Caco-2 (cell line): ENCODE results near the gene UNC5A. TPM values are rescaled to one million over a fixed set of nuclear protein-coding genes. Genes with fewer than 3 reads are reported as not detected.
A peak's percentile ranks its signal among the peaks of the same experiment; 100 is the strongest.

ENCODE experiments used
- BruUV-seq: library from RNA; stranded (reverse); fragments of 400-500 nt; replicated peaks from 2 replicates; lab custom pipeline; 2021; lab: Mats Ljungman, UMichigan
- CTCF ChIA-PET: fragments of 300-600 bp; sonication (Branson Sonifier 250); formaldehyde crosslinking; loops from one replicate; lab custom pipeline; 2022; ENCODE audit warnings: antibody characterized with exemption; lab: Charles Lee
- POLR2A ChIA-PET: fragments of 300-600 bp; sonication (Branson Sonifier 250); formaldehyde crosslinking; loops from one replicate; lab custom pipeline; 2022; ENCODE audit warnings: antibody characterized with exemption; lab: Charles Lee
- DNase-seq, 2 experiments: peaks; one replicate each; pipeline versions ENCODE4 v3.0.0 to v3.0.0-alpha.2; 2020 to 2022
- H3K27me3 ChIP-seq: replicated peaks from 2 replicates; pipeline ENCODE4 v1.6.0; 2011; ENCODE audit warnings: low read length; ENCODE audit not compliant: control insufficient read depth, insufficient read depth
- H3K36me3 ChIP-seq: 2 replicates; pipeline ENCODE4 v1.5.1; 2011; ENCODE audit warnings: low read length; ENCODE audit not compliant: control insufficient read depth, insufficient read depth
- H3K4me1 ChIP-seq: fragments of 250-450 bp; sonication (Bioruptor Pico); 2 replicates; pipeline ENCODE4 v1.5.1; 2020; ENCODE audit warnings: mild to moderate bottlenecking
- H3K4me3 ChIP-seq: 2 replicates; pipeline ENCODE4 v1.5.1; 2011; ENCODE audit warnings: low read depth, mild to moderate bottlenecking, control low read depth, low read length
- H3K9me3 ChIP-seq: fragments of 250-450 bp; sonication (Bioruptor Pico); 2 replicates; pipeline ENCODE4 v1.5.1; 2020; ENCODE audit warnings: mild to moderate bottlenecking, moderate library complexity
- H3K27ac Mint-ChIP-seq: one replicate; pipeline ENCODE4 v1.8.0; 2022; ENCODE audit warnings: mixed read lengths; ENCODE audit not compliant: unreplicated experiment
- H3K27me3 Mint-ChIP-seq: one replicate; pipeline ENCODE4 v1.8.0; 2022; ENCODE audit warnings: mixed read lengths; ENCODE audit not compliant: insufficient read depth, unreplicated experiment
- H3K36me3 Mint-ChIP-seq: one replicate; pipeline ENCODE4 v1.8.0; 2022; ENCODE audit warnings: mild to moderate bottlenecking, mixed read lengths; ENCODE audit not compliant: insufficient read depth, unreplicated experiment
- H3K4me1 Mint-ChIP-seq: one replicate; pipeline ENCODE4 v1.8.0; 2022; ENCODE audit warnings: low read depth, mixed read lengths; ENCODE audit not compliant: unreplicated experiment
- H3K4me3 Mint-ChIP-seq: one replicate; pipeline ENCODE4 v1.8.0; 2022; ENCODE audit warnings: mild to moderate bottlenecking, moderate library complexity, mixed read lengths; ENCODE audit not compliant: unreplicated experiment
- H3K9me3 Mint-ChIP-seq: one replicate; pipeline ENCODE4 v1.8.0; 2022; ENCODE audit warnings: mixed read lengths; ENCODE audit not compliant: unreplicated experiment
- CTCF ChIP-seq, 2 experiments: fragments of 200-600 bp in 1 of 2; IDR thresholded peaks; 1 replicate in 1 of 2; 2 replicates in 1 of 2; pipeline versions ENCODE4 v1.5.1 to v1.8.0; 2011 to 2022; ENCODE audit warnings: antibody characterized with exemption in 1 of 2, control low read depth in 1 of 2, inconsistent platforms in 1 of 2, low read depth in 1 of 2, low read length in 1 of 2, mild to moderate bottlenecking in 1 of 2, moderate library complexity in 1 of 2; ENCODE audit not compliant: insufficient read depth in 1 of 2, severe bottlenecking in 1 of 2, unreplicated experiment in 1 of 2
- intact Hi-C: fragments of 100-400 bp; cut with micrococcal nuclease; formaldehyde crosslinking; loops from one replicate; pipeline ENCODE4 v1.10.0; 2022; ENCODE audit not compliant: unreplicated experiment
- total RNA-seq: library from RNA; stranded (reverse); gene quantifications from 2 replicates; pipeline ENCODE4 v1.2.3, GENCODE V29; 2022

Gene UNC5A
- total RNA-seq, 1 experiment from 2014 or later: not detected

GRCh38 chr5:176822041-176822792, 11.9 kb downstream of the UNC5A start:
- Mint-ChIP-seq H3K27me3 (peaks cover 10% of the 10 kb centered on the region), H3K4me3 (no peak overlapping the region), H3K27ac (no peak overlapping the region), H3K36me3 (no peaks in the 10 kb centered on the region), H3K9me3 (no peaks in the 10 kb centered on the region), H3K4me1 (peaks cover 14% of the 10 kb centered on the region)
- H3K4me3 ChIP-seq: no peak overlapping the region
- no peaks in the 10 kb centered on the region for H3K9me3 ChIP-seq
- no peak for TF ChIP-seq CTCF (IDR thresholded peaks at IDR 0.05; ENCODE audit: insufficient read depth in 1 of 2, low read depth in 1 of 2, low read length in 1 of 2, severe bottlenecking in 1 of 2, unreplicated experiment in 1 of 2)
- peaks cover 16% of the 10 kb centered on the region; the same call in 1 of the 2 replicates for H3K4me1 ChIP-seq
- intact Hi-C loops: no loop called here
- H3K27me3 ChIP-seq: no peaks in the 10 kb centered on the region; the same call in 1 of the 2 replicates
- DNase-seq: peak in 1 of 2 experiments; percentile 59
- CTCF ChIA-PET: interaction anchor here (1.3 kb wide), 1 partner anchor 162 kb away, joined by 4 read pairs; no protein-coding TSS in a partner anchor
- POLR2A ChIA-PET: no interaction called here
- no TSS peak for BruUV-seq
- no peaks in the 10 kb centered on the region for H3K36me3 ChIP-seq

- peak in 1 of 2 experiments; percentile 64 for DNase-seq
- ChIA-PET POLR2A (no interaction called here), CTCF (no interaction called here)
- Histone ChIP-seq H3K9me3 (no peaks in the 10 kb centered on the region), H3K4me1 (peaks cover 16% of the 10 kb centered on the region; the same call in 1 of the 2 replicates), H3K36me3 (no peaks in the 10 kb centered on the region), H3K27me3 (no peaks in the 10 kb centered on the region; the same call in 1 of the 2 replicates), H3K4me3 (no peak overlapping the region)
- no peak overlapping the region for H3K27ac Mint-ChIP-seq
- H3K9me3 Mint-ChIP-seq: no peaks in the 10 kb centered on the region
- H3K4me3 Mint-ChIP-seq: peak overlapping the region; percentile 60
- peaks cover 14% of the 10 kb centered on the region for H3K4me1 Mint-ChIP-seq
- no peak for TF ChIP-seq CTCF (IDR thresholded peaks at IDR 0.05; ENCODE audit: insufficient read depth in 1 of 2, low read depth in 1 of 2, low read length in 1 of 2, severe bottlenecking in 1 of 2, unreplicated experiment in 1 of 2)
- peaks cover 10% of the 10 kb centered on the region for H3K27me3 Mint-ChIP-seq
- no TSS peak for BruUV-seq
- no peaks in the 10 kb centered on the region for H3K36me3 Mint-ChIP-seq
- intact Hi-C loops: no loop called here
Observed at GRCh38 chr5:176822793-176823481, 12.6 kb downstream of the UNC5A start.

- H3K36me3 ChIP-seq: no peaks in the 10 kb centered on the region
- peak overlapping the region; percentile 13; the same call in 1 of the 2 replicates for H3K4me3 ChIP-seq
- ChIA-PET CTCF (no interaction called here), POLR2A (no interaction called here)
- intact Hi-C loops: no loop called here
- no peaks in the 10 kb centered on the region for H3K27me3 ChIP-seq
- H3K27ac Mint-ChIP-seq: no peak overlapping the region
- H3K4me1 ChIP-seq: peaks cover 16% of the 10 kb centered on the region; the same call in 1 of the 2 replicates
- no peaks in the 10 kb centered on the region for H3K9me3 Mint-ChIP-seq
- peak overlapping the region; percentile 60 for H3K4me3 Mint-ChIP-seq
- H3K27me3 Mint-ChIP-seq: peaks cover 6% of the 10 kb centered on the region
- BruUV-seq: no TSS peak
- peaks cover 8% of the 10 kb centered on the region for H3K4me1 Mint-ChIP-seq
- H3K9me3 ChIP-seq: no peaks in the 10 kb centered on the region
- TF ChIP-seq CTCF (IDR thresholded peaks at IDR 0.05; ENCODE audit: insufficient read depth in 1 of 2, low read depth in 1 of 2, low read length in 1 of 2, severe bottlenecking in 1 of 2, unreplicated experiment in 1 of 2): no peak
- no peak for DNase-seq
- H3K36me3 Mint-ChIP-seq: no peaks in the 10 kb centered on the region
Observed at GRCh38 chr5:176823869-176824412, 13.6 kb downstream of the UNC5A start.
